Measurements from ENCODE around the gene SEMA4B.
"Not testable (repeated sequence)": the region's sequence is repeated elsewhere in the genome, so short reads cannot be mapped to it uniquely, and the experiment has no call there.

SEMA4B gene

GRCh38 chr15:90178468-90179435 lies 22.4 kb upstream of the SEMA4B start:
- no peak for DNase-seq (ENCODE audit: low read depth)

- DNase-seq (ENCODE audit: low read depth): no peak
Measured at GRCh38 chr15:90181776-90182175, 19.4 kb upstream of the SEMA4B start.

- DNase-seq (ENCODE audit: low read depth): peak; percentile 57
Measured at GRCh38 chr15:90184119-90184785, 16.9 kb upstream of the SEMA4B start.

GRCh38 chr15:90184786-90185704 lies 16.1 kb upstream of the SEMA4B start:
- DNase-seq (ENCODE audit: low read depth): no peak

GRCh38 chr15:90187257-90187868 lies 13.8 kb upstream of the SEMA4B start:
- DNase-seq (ENCODE audit: low read depth): no peak

- DNase-seq (ENCODE audit: low read depth): not testable (repeated sequence)
Measured at GRCh38 chr15:90188065-90188464, 13.1 kb upstream of the SEMA4B start.

- no peak for DNase-seq (ENCODE audit: low read depth)
Measured at GRCh38 chr15:90188914-90189748, 12.0 kb upstream of the SEMA4B start.

- DNase-seq (ENCODE audit: low read depth): no peak
Measured at GRCh38 chr15:90189781-90190467, 11.2 kb upstream of the SEMA4B start.

- DNase-seq (ENCODE audit: low read depth): no peak
Measured at GRCh38 chr15:90190606-90191343, 10.4 kb upstream of the SEMA4B start.

GRCh38 chr15:90191344-90191687 lies 9.8 kb upstream of the SEMA4B start:
- DNase-seq (ENCODE audit: low read depth): no peak

- DNase-seq (ENCODE audit: low read depth): no peak
Measured at GRCh38 chr15:90191794-90192509, 9.2 kb upstream of the SEMA4B start.

- no peak for DNase-seq (ENCODE audit: low read depth)
Measured at GRCh38 chr15:90192961-90193786, 8.0 kb upstream of the SEMA4B start.

GRCh38 chr15:90194655-90195054 lies 6.5 kb upstream of the SEMA4B start:
- no peak for DNase-seq (ENCODE audit: low read depth)

GRCh38 chr15:90200534-90201129 lies 498 bp upstream of the SEMA4B start:
- DNase-seq (ENCODE audit: low read depth): no peak

GRCh38 chr15:90201944-90202375 lies 830 bp downstream of the SEMA4B start:
- no peak for DNase-seq (ENCODE audit: low read depth)

GRCh38 chr15:90202929-90203328 lies 1.8 kb downstream of the SEMA4B start:
- no peak for DNase-seq (ENCODE audit: low read depth)

GRCh38 chr15:90203473-90203872 lies 2.3 kb downstream of the SEMA4B start:
- no peak for DNase-seq (ENCODE audit: low read depth)

- no peak for DNase-seq (ENCODE audit: low read depth)
Measured at GRCh38 chr15:90203922-90204321, 2.8 kb downstream of the SEMA4B start.
